ENCODE results near the gene TMA7.

The TMA7 gene

GRCh38 chr3:48492461-48493202 lies 52.6 kb downstream of the TMA7 start:
- H3K27me3 ChIP-seq (ENCODE audit: control insufficient read depth in 1 of 2, insufficient read depth in 2 of 2, low read length in 2 of 2), result no peaks in the 10 kb centered on the region
- no peaks in the 10 kb centered on the region for H3K9me3 ChIP-seq (ENCODE audit: control insufficient read depth in 1 of 2, low read length in 2 of 2)
- H3K27ac ChIP-seq (ENCODE audit: low read depth, low read length), result no peak overlapping the region
- no peaks in the 10 kb centered on the region for H3K36me3 ChIP-seq (ENCODE audit: control insufficient read depth in 1 of 2, insufficient read depth in 2 of 2, low read length in 2 of 2)
- no peaks in the 10 kb centered on the region for H3K4me1 ChIP-seq (ENCODE audit: control insufficient read depth in 1 of 2, insufficient read depth in 2 of 2, low read length in 2 of 2)
- H3K4me3 ChIP-seq (ENCODE audit: low read depth in 1 of 2, low read length in 2 of 2), result no peak overlapping the region
- no peak overlapping the region for H3K9ac ChIP-seq (ENCODE audit: low read depth in 1 of 2, low read length in 2 of 2)

DNA sequence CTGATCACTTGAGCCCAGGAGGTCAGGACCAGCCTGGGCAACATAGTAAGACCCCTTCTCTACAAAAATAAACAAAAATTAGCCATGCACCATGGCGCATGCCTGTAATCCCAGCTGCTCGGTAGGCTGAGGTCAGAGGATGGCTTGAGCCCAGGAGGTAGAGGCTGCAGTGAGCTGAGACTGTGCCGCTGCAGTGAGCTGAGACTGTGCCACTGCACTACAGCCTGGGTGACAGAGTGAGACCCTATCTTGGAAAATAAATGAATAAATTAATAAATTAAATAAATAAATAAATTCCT lies 53.1 kb downstream of the TMA7 start:
- H3K27ac ChIP-seq (ENCODE audit: low read depth, low read length), result no peak overlapping the region

More for the DNA sequence above, 53.1 kb downstream of the TMA7 start:
- Histone ChIP-seq H3K4me1 (ENCODE audit: control insufficient read depth in 1 of 2, insufficient read depth in 2 of 2, low read length in 2 of 2) (no peaks in the 10 kb centered on the region), H3K9ac (ENCODE audit: low read depth in 1 of 2, low read length in 2 of 2) (no peak overlapping the region), H3K27me3 (ENCODE audit: control insufficient read depth in 1 of 2, insufficient read depth in 2 of 2, low read length in 2 of 2) (no peaks in the 10 kb centered on the region), H3K9me3 (ENCODE audit: control insufficient read depth in 1 of 2, low read length in 2 of 2) (no peaks in the 10 kb centered on the region), H3K36me3 (ENCODE audit: control insufficient read depth in 1 of 2, insufficient read depth in 2 of 2, low read length in 2 of 2) (no peaks in the 10 kb centered on the region), H3K4me3 (ENCODE audit: low read depth in 1 of 2, low read length in 2 of 2) (no peak overlapping the region)

All from duodenal mucosa (tissue), 2 donors.